ENCODE results near the gene MUL1. TPM values are rescaled to one million over a fixed set of nuclear protein-coding genes. Genes with fewer than 3 reads are reported as not detected.

The MUL1 gene
- total and polyA plus RNA-seq, 2 experiments from 2014 or later = 50.6 to 50.7 TPM

DNA sequence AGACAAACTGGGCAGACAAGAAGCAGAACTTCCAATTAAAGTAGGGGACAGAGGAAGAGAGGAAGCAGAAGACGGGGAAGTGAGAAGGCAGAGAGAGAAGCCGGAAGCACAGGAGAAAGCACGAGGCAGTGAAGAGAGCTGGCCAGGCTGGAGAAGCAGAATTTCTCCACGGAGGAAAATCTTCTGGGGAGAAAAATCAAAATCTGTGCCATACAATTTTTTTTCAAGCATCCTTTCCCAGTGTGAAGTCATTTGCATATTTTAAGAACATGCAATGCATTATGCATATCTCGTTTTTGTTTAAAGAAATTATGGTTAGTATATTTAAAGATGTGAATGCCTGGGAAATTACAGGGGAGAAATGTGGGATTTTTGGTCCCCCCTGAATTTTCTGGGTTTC lies 14.6 kb downstream of the MUL1 start:
- H3K9ac ChIP-seq = no peak overlapping the region
- in situ Hi-C loops (cut with MboI) = loop anchor here (5.0 kb wide), 2 partner anchors 116 to 281 kb away; no protein-coding TSS in a partner anchor
- no peak overlapping the region for H3K27ac ChIP-seq
- peaks cover 44% of the 10 kb centered on the region for H3F3A ChIP-seq (ENCODE audit: insufficient read depth)
- peaks cover 27% of the 10 kb centered on the region for H3K4me1 ChIP-seq (ENCODE audit: insufficient read depth)
- H4K20me1 ChIP-seq (ENCODE audit: insufficient read depth) = no peaks in the 10 kb centered on the region
- DNase-seq = no peak
- H3K79me2 ChIP-seq (ENCODE audit: insufficient read depth) = no peaks in the 10 kb centered on the region
- no peak overlapping the region for H3K4me2 ChIP-seq (ENCODE audit: unreplicated experiment)
- H2AFZ ChIP-seq = no peak overlapping the region
- H3K4me3 ChIP-seq = no peak overlapping the region
- no peaks in the 10 kb centered on the region for H3K9me3 ChIP-seq (ENCODE audit: low read depth)
- H3K9me2 ChIP-seq (ENCODE audit: insufficient read depth) = no peaks in the 10 kb centered on the region
- no peaks in the 10 kb centered on the region for H3K36me3 ChIP-seq (ENCODE audit: low read depth)
- no peak for TF ChIP-seq EZH2 (IDR thresholded peaks at IDR 0.05; ENCODE audit: insufficient read depth, poor library complexity, severe bottlenecking)
- TF ChIP-seq EZH2phosphoT487 (IDR thresholded peaks at IDR 0.05; ENCODE audit: insufficient read depth, low read depth) = no peak
- WGBS, 2 experiments (ENCODE audit: low coverage in 1 of 2, low lambda C conversion rate in 2 of 2, missing lambda C conversion rate in 2 of 2) = 40 to 41% methylated on average over 5 of the region's 5 CpGs
- H3K27me3 ChIP-seq (replicated peaks; ENCODE audit: insufficient read depth) = no peaks in the 10 kb centered on the region

DNA sequence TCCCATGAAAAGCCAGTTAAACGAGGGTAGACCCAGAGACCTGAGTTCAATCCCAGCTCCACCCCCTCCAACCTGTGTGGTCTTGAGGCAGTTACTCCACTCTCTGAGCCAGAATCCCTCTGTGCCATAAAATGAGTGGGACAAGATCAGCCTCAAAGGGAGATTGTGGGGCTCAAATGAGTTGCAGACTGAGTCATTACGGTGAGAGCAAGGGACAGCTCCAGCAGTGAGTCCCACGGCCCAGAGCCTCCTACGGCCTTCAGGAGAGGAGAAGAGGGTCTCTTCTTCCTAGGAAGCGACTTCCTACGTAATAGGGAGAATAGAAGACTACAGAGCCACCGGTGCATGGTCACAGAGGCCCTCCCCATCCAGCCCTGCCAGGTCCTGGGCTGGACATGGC lies 15.2 kb downstream of the MUL1 start:
- Histone ChIP-seq H3K9me3 (ENCODE audit: low read depth) (no peaks in the 10 kb centered on the region), H3K36me3 (ENCODE audit: low read depth) (no peaks in the 10 kb centered on the region), H4K20me1 (ENCODE audit: insufficient read depth) (no peaks in the 10 kb centered on the region), H3K27ac (no peak overlapping the region), H3K27me3 (replicated peaks; ENCODE audit: insufficient read depth) (no peaks in the 10 kb centered on the region), H3K79me2 (ENCODE audit: insufficient read depth) (no peaks in the 10 kb centered on the region), H3K4me2 (ENCODE audit: unreplicated experiment) (no peak overlapping the region), H3K9me2 (ENCODE audit: insufficient read depth) (no peaks in the 10 kb centered on the region), H3K4me3 (no peak overlapping the region), H3F3A (ENCODE audit: insufficient read depth) (peaks cover 44% of the 10 kb centered on the region), H3K9ac (no peak overlapping the region), H3K4me1 (ENCODE audit: insufficient read depth) (peaks cover 27% of the 10 kb centered on the region), H2AFZ (no peak overlapping the region)
- no peak for DNase-seq
- TF ChIP-seq EZH2 (IDR thresholded peaks at IDR 0.05; ENCODE audit: insufficient read depth, poor library complexity, severe bottlenecking) (no peak), EZH2phosphoT487 (IDR thresholded peaks at IDR 0.05; ENCODE audit: insufficient read depth, low read depth) (no peak)
- 81 to 86% methylated on average over 7 of the region's 7 CpGs for WGBS, 2 experiments (ENCODE audit: low coverage in 1 of 2, low lambda C conversion rate in 2 of 2, missing lambda C conversion rate in 2 of 2)
- in situ Hi-C loops (cut with MboI) = loop anchor here (5.0 kb wide), 2 partner anchors 115 to 280 kb away; no protein-coding TSS in a partner anchor

DNA sequence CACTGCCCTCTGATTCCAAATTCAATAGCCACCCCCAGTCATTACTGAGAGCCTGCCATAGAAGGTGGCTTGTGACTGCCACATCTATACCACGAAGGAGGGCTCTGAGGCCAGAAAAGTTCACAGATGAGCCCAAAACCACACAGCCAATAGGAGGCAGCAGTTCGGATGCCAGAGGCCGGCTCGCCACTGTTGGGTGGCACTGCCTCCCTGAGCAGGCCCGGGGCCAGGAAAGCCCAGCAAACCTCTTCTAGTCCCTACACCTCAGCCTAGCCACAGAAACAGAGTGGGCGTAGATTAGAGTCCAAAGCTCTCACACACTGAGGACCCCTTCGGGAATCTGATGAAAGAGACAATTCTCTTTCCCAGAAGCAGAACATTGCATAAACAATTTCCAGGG lies 16.1 kb downstream of the MUL1 start:
- in situ Hi-C loops (cut with MboI) = loop anchor here (5.0 kb wide), 2 partner anchors 115 to 280 kb away; no protein-coding TSS in a partner anchor

DNA sequence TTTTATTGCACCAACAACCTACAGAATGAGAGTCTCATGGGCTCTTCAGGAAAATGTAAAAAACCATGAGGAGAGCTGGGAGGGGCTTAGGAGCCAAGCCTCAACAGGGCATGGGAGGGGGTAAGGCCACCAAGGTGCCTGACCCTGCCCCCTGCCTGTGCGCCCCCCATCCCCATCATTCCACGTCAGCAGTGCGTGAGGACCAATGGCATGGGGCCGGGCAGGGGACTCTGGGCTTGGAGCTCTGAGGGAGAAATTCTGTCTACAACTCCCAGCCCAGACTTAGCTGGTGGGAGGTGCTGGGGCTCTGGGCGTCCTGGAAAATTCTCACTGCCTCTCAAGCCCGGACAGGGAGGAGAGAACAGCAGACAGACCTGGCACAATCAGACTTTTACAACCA lies 16.8 kb downstream of the MUL1 start:
- Histone ChIP-seq H3K9me3 (ENCODE audit: low read depth) (no peaks in the 10 kb centered on the region), H3K4me3 (no peak overlapping the region), H4K20me1 (ENCODE audit: insufficient read depth) (no peaks in the 10 kb centered on the region), H3K79me2 (ENCODE audit: insufficient read depth) (no peaks in the 10 kb centered on the region), H3K27me3 (replicated peaks; ENCODE audit: insufficient read depth) (no peaks in the 10 kb centered on the region), H3K4me1 (ENCODE audit: insufficient read depth) (peaks cover 21% of the 10 kb centered on the region), H3K9me2 (ENCODE audit: insufficient read depth) (no peaks in the 10 kb centered on the region), H3K4me2 (ENCODE audit: unreplicated experiment) (no peak overlapping the region), H3K27ac (no peak overlapping the region), H3K36me3 (ENCODE audit: low read depth) (no peaks in the 10 kb centered on the region), H2AFZ (no peak overlapping the region), H3K9ac (no peak overlapping the region), H3F3A (ENCODE audit: insufficient read depth) (peaks cover 36% of the 10 kb centered on the region)
- in situ Hi-C loops (cut with MboI) = loop anchor here (5.0 kb wide), 2 partner anchors 114 to 279 kb away; no protein-coding TSS in a partner anchor
- no peak for TF ChIP-seq EZH2phosphoT487 (IDR thresholded peaks at IDR 0.05; ENCODE audit: insufficient read depth, low read depth)
- TF ChIP-seq EZH2 (IDR thresholded peaks at IDR 0.05; ENCODE audit: insufficient read depth, poor library complexity, severe bottlenecking) = no peak
- no peak for DNase-seq
- WGBS, 2 experiments (ENCODE audit: low coverage in 1 of 2, low lambda C conversion rate in 2 of 2, missing lambda C conversion rate in 2 of 2) = 92 to 96% methylated on average over 6 of the region's 6 CpGs

More for the DNA sequence above, 16.1 kb downstream of the MUL1 start:
- H3K4me3 ChIP-seq = no peak overlapping the region
- H3K79me2 ChIP-seq (ENCODE audit: insufficient read depth) = no peaks in the 10 kb centered on the region
- no peaks in the 10 kb centered on the region for H3K9me3 ChIP-seq (ENCODE audit: low read depth)
- H3K9me2 ChIP-seq (ENCODE audit: insufficient read depth) = no peaks in the 10 kb centered on the region
- no peak overlapping the region for H2AFZ ChIP-seq
- peaks cover 27% of the 10 kb centered on the region for H3K4me1 ChIP-seq (ENCODE audit: insufficient read depth)
- H4K20me1 ChIP-seq (ENCODE audit: insufficient read depth) = no peaks in the 10 kb centered on the region
- H3K27ac ChIP-seq = no peak overlapping the region
- H3F3A ChIP-seq (ENCODE audit: insufficient read depth) = peaks cover 43% of the 10 kb centered on the region
- H3K36me3 ChIP-seq (ENCODE audit: low read depth) = no peaks in the 10 kb centered on the region
- DNase-seq = no peak
- TF ChIP-seq EZH2phosphoT487 (IDR thresholded peaks at IDR 0.05; ENCODE audit: insufficient read depth, low read depth) (no peak), EZH2 (IDR thresholded peaks at IDR 0.05; ENCODE audit: insufficient read depth, poor library complexity, severe bottlenecking) (no peak)
- no peaks in the 10 kb centered on the region for H3K27me3 ChIP-seq (replicated peaks; ENCODE audit: insufficient read depth)
- WGBS, 2 experiments (ENCODE audit: low coverage in 1 of 2, low lambda C conversion rate in 2 of 2, missing lambda C conversion rate in 2 of 2) = 89 to 90% methylated on average over 7 of the region's 7 CpGs
- no peak overlapping the region for H3K4me2 ChIP-seq (ENCODE audit: unreplicated experiment)
- H3K9ac ChIP-seq = no peak overlapping the region

DNA sequence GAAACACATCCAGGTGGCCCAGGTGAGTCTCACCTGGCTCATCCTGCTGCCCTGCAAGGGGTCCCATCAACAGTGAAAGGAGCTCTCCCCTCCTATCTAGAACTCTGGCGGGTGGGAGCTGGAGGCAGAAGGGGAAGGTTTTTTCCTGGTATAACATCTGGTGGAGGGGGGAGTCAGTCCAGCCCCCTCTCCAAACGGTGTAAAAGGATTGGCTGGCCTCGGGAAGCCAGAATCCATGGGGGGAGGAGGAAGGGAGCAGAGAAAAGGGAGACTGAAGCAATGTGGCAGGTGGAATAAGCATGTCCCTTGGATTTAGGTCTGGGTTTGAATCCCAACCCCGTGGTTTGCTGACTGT lies 20.7 kb downstream of the MUL1 start:
- in situ Hi-C loops (cut with MboI) = no loop called here
- Histone ChIP-seq H3K27ac (no peak overlapping the region), H3F3A (ENCODE audit: insufficient read depth) (peaks cover 14% of the 10 kb centered on the region), H3K9me3 (ENCODE audit: low read depth) (no peaks in the 10 kb centered on the region), H3K36me3 (ENCODE audit: low read depth) (no peaks in the 10 kb centered on the region), H3K4me1 (ENCODE audit: insufficient read depth) (peaks cover 10% of the 10 kb centered on the region), H4K20me1 (ENCODE audit: insufficient read depth) (no peaks in the 10 kb centered on the region), H3K79me2 (ENCODE audit: insufficient read depth) (peaks cover 24% of the 10 kb centered on the region), H2AFZ (no peak overlapping the region), H3K4me2 (ENCODE audit: unreplicated experiment) (no peak overlapping the region), H3K9me2 (ENCODE audit: insufficient read depth) (no peaks in the 10 kb centered on the region), H3K27me3 (replicated peaks; ENCODE audit: insufficient read depth) (no peaks in the 10 kb centered on the region), H3K9ac (no peak overlapping the region), H3K4me3 (no peak overlapping the region)
- no peak for DNase-seq
- WGBS, 2 experiments (ENCODE audit: low coverage in 1 of 2, low lambda C conversion rate in 2 of 2, missing lambda C conversion rate in 2 of 2) = 41 to 42% methylated on average over 4 of the region's 4 CpGs
- TF ChIP-seq EZH2phosphoT487 (IDR thresholded peaks at IDR 0.05; ENCODE audit: insufficient read depth, low read depth) (no peak), EZH2 (IDR thresholded peaks at IDR 0.05; ENCODE audit: insufficient read depth, poor library complexity, severe bottlenecking) (no peak)

Measured in GM23248 (cell line).